MM.1S (cell line): ENCODE results near the gene ARHGEF12.

Experiments used
- DNase-seq: peaks from one replicate; pipeline ENCODE4 v3.0.0-alpha.2; 2015
- H2AFZ ChIP-seq: fragments of 300-600 bp; sonication (generic); 2 replicates; pipeline ENCODE4 v1.6.0; 2016; ENCODE audit warnings: antibody characterized with exemption, low read length
- H3F3A ChIP-seq: fragments of 300-600 bp; sonication (generic); 2 replicates; pipeline ENCODE4 v1.6.1; 2016; ENCODE audit warnings: mild to moderate bottlenecking, antibody characterized with exemption, low read length, moderate library complexity, mixed read lengths; ENCODE audit not compliant: insufficient read depth
- H3K27ac ChIP-seq: fragments of 300-600 bp; sonication (generic); 2 replicates; pipeline ENCODE4 v1.5.1; 2016; ENCODE audit warnings: mild to moderate bottlenecking, low read length
- H3K27me3 ChIP-seq: fragments of 300-600 bp; sonication (generic); replicated peaks from 2 replicates; pipeline ENCODE4 v1.6.0; 2016; ENCODE audit warnings: low read length; ENCODE audit not compliant: insufficient read depth
- H3K36me3 ChIP-seq: fragments of 300-600 bp; sonication (generic); replicated peaks from 2 replicates; pipeline ENCODE4 v1.6.1; 2016; ENCODE audit warnings: mild to moderate bottlenecking, low read length, mixed read lengths; ENCODE audit not compliant: insufficient read depth
- H3K4me1 ChIP-seq: fragments of 300-600 bp; sonication (generic); 2 replicates; pipeline ENCODE4 v1.6.1; 2016; ENCODE audit warnings: low read length, mixed read lengths
- H3K4me2 ChIP-seq: fragments of 300-600 bp; sonication (generic); 2 replicates; pipeline ENCODE4 v1.6.0; 2016; ENCODE audit warnings: low read depth, low read length
- H3K4me3 ChIP-seq: fragments of 300-600 bp; sonication (generic); 2 replicates; pipeline ENCODE4 v1.5.1; 2016; ENCODE audit warnings: low read length, mixed read lengths
- H3K79me2 ChIP-seq: fragments of 300-600 bp; sonication (generic); 2 replicates; pipeline ENCODE4 v1.6.1; 2016; ENCODE audit warnings: mixed run types, low read length, mixed read lengths
- H3K9ac ChIP-seq: fragments of 300-600 bp; sonication (generic); 2 replicates; pipeline ENCODE4 v1.6.1; 2016; ENCODE audit warnings: low read length, mixed read lengths
- H3K9me2 ChIP-seq: fragments of 300-600 bp; sonication (generic); replicated peaks from 2 replicates; pipeline ENCODE4 v1.6.1; 2016; ENCODE audit warnings: mild to moderate bottlenecking, low read length, mixed read lengths; ENCODE audit not compliant: insufficient read depth
- H3K9me3 ChIP-seq: fragments of 300-600 bp; sonication (generic); replicated peaks from 2 replicates; pipeline ENCODE4 v1.6.1; 2016; ENCODE audit warnings: mild to moderate bottlenecking, low read length, mixed read lengths; ENCODE audit not compliant: insufficient read depth
- H4K20me1 ChIP-seq: fragments of 300-600 bp; sonication (generic); 2 replicates; pipeline ENCODE4 v1.6.1; 2016; ENCODE audit warnings: mild to moderate bottlenecking, low read length, moderate library complexity, mixed read lengths; ENCODE audit not compliant: insufficient read depth
- CTCF ChIP-seq: fragments of 300-600 bp; sonication (generic); IDR thresholded peaks from 2 replicates; pipeline ENCODE4 v1.5.1; 2016; ENCODE audit warnings: antibody characterized with exemption, low read length, mixed read lengths
- EZH2 ChIP-seq: fragments of 300-600 bp; sonication (generic); optimal IDR thresholded peaks from 2 replicates; pipeline ENCODE3; 2017; ENCODE audit warnings: low read depth, mild to moderate bottlenecking, antibody characterized with exemption, low read length, mixed read lengths
- EZH2phosphoT487 ChIP-seq: fragments of 300-600 bp; sonication (generic); IDR thresholded peaks from 2 replicates; pipeline ENCODE4 v1.6.1; 2018; ENCODE audit warnings: antibody characterized with exemption, low read length

ARHGEF12 gene

DNA sequence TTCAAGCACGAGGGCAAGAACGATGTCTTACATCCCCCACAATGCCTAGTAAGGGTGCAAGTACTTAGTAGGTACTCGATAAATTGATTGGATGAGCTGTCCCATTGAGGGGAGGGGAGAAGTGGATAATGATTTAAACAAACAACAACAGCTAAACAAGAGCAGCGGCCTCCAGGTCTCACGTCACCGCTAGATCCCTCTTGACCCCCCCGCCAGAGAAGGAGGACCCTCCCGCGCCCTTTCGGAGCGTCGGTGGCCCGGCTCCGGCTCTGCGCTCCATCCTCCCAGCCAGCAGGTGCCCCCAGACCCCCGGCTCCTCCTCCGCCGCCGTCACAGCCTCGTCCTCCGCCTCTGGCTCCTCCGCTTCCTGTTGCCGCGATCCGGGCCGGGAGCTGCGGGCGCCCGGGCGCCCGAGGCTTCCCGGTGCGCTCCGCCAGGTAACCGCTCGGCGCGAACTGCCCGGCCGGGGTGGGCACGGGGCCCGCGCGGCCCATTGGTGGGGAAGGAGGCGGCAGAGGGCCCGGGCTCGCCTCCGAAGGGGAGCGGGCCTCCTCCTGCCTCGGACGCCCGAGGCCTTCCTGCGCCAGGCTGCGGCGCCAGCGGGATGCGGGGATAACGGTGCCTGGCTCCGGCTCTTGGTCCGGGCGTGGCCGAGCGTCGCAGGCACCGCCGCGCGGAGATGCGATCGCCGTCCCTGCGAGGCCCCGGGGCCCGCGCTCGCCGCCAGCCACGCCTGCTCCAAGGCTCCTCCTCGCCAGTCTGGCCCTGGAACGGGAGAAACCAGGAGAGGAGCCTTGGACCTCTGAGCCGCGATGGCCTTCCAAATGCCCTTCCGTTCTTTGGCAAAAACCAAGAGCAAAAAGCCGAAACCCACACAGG, 11.0 kb upstream of the ARHGEF12 start, which contains the start of gene TLCD5:
TLCD5 (plus strand) TSS at position 368 of the 879 bp plus-strand sequence. CDS start 2,143 bp downstream, outside the sequence.
- Histone ChIP-seq H3F3A (peaks cover 12% of the 10 kb centered on the region), H3K27me3 (no peaks in the 10 kb centered on the region), H4K20me1 (no peaks in the 10 kb centered on the region), H3K4me3 (peak within 1 kb of the TSS; percentile 48), H3K4me1 (peaks cover 21% of the 10 kb centered on the region), H3K9ac (peak within 1 kb of the TSS; percentile 35; the same call in 1 of the 2 replicates), H3K4me2 (peak within 1 kb of the TSS; percentile 30), H3K36me3 (no peaks in the 10 kb centered on the region), H3K9me3 (no peaks in the 10 kb centered on the region), H3K9me2 (no peaks in the 10 kb centered on the region), H2AFZ (peak within 1 kb of the TSS; percentile 41), H3K27ac (no peak within 1 kb of the TSS), H3K79me2 (no peaks in the 10 kb centered on the region)
- TF ChIP-seq EZH2phosphoT487 (no peak), CTCF (no peak)
- DNase-seq = peak; percentile 21

- H4K20me1 ChIP-seq = no peaks in the 10 kb centered on the region
- no peak overlapping the region for H3K9ac ChIP-seq
- no peaks in the 10 kb centered on the region for H3K27me3 ChIP-seq
- TF ChIP-seq CTCF (no peak), EZH2 (no peak), EZH2phosphoT487 (no peak)
- peak overlapping the region; percentile 29 for H3K4me2 ChIP-seq
- H3K9me3 ChIP-seq = no peaks in the 10 kb centered on the region
- peaks cover 21% of the 10 kb centered on the region for H3K4me1 ChIP-seq
- peak overlapping the region; percentile 36; the same call in 1 of the 2 replicates for H3K27ac ChIP-seq
- H3F3A ChIP-seq = peaks cover 12% of the 10 kb centered on the region
- H3K4me3 ChIP-seq = peak overlapping the region; percentile 48; the same call in 1 of the 2 replicates
- H3K36me3 ChIP-seq = no peaks in the 10 kb centered on the region
- no peaks in the 10 kb centered on the region for H3K79me2 ChIP-seq
- no peak for DNase-seq
- no peaks in the 10 kb centered on the region for H3K9me2 ChIP-seq
- no peak overlapping the region for H2AFZ ChIP-seq
These were observed 10.0 kb upstream of the ARHGEF12 start for GRCh38 chr11:120326228-120326627.

GRCh38 chr11:120326845-120327281, 9.3 kb upstream of the ARHGEF12 start:
- Histone ChIP-seq H3K4me1 (peaks cover 21% of the 10 kb centered on the region), H3K9me2 (no peaks in the 10 kb centered on the region), H3K27me3 (no peaks in the 10 kb centered on the region), H3K36me3 (no peaks in the 10 kb centered on the region), H3K79me2 (no peaks in the 10 kb centered on the region), H3K27ac (peak overlapping the region; percentile 36; the same call in 1 of the 2 replicates), H2AFZ (0 out of 2 replicates have a peak overlapping the region, but pooled peaks have one; percentile 10), H4K20me1 (no peaks in the 10 kb centered on the region), H3K4me2 (peak overlapping the region; percentile 29), H3F3A (peaks cover 12% of the 10 kb centered on the region), H3K4me3 (no peak overlapping the region), H3K9me3 (no peaks in the 10 kb centered on the region), H3K9ac (no peak overlapping the region)
- DNase-seq = peak; percentile 50
- TF ChIP-seq EZH2 (no peak), EZH2phosphoT487 (no peak), CTCF (no peak)
